ENCODE results near the gene RAB18. TPM values are rescaled to one million over a fixed set of nuclear protein-coding genes. Genes with fewer than 3 reads are reported as not detected.
A peak's percentile ranks its signal among the peaks of the same experiment; 100 is the strongest.

RAB18 gene
- total RNA-seq, 4 donors from 2014 or later = 40.4 to 72.6 (median 56.9) TPM

- intact Hi-C loops (cut with DNase I) = no loop called here
- TF ChIP-seq CTCF (IDR thresholded peaks at IDR 0.05) (no peak), POLR2A (IDR thresholded peaks at IDR 0.05) (no peak)
- Histone ChIP-seq H3K9me3 (no peaks in the 10 kb centered on the region), H3K4me3 (no peak overlapping the region), H3K4me1 (peaks cover 0 to 1% (median 0%) of the 10 kb centered on the region in 3 donors), H3K27me3 (no peaks in the 10 kb centered on the region), H3K27ac (no peak overlapping the region), H3K36me3 (peaks cover 0 to 66% (median 6%) of the 10 kb centered on the region in 3 donors)
- DNase-seq = no peak
Measured at GRCh38 chr10:27536437-27536836, 32.3 kb downstream of the RAB18 start.

GRCh38 chr10:27537166-27537565 is 33.1 kb downstream of the RAB18 start:
- whole genome bisulfite sequencing, 2 donors = 87 to 89% methylated on average over 3 of the region's 3 CpGs
- H3K27ac ChIP-seq = no peak overlapping the region
- H3K4me3 ChIP-seq = no peak overlapping the region
- no peaks in the 10 kb centered on the region for H3K9me3 ChIP-seq
- H3K4me1 ChIP-seq = peaks cover 0 to 9% (median 0%) of the 10 kb centered on the region in 3 donors
- intact Hi-C loops (cut with DNase I) = no loop called here
- TF ChIP-seq POLR2A (IDR thresholded peaks at IDR 0.05) (no peak), CTCF (IDR thresholded peaks at IDR 0.05) (no peak)
- DNase-seq = no peak
- H3K27me3 ChIP-seq = no peaks in the 10 kb centered on the region
- peaks cover 0 to 71% (median 6%) of the 10 kb centered on the region in 3 donors for H3K36me3 ChIP-seq

- DNase-seq = no peak
- no peak overlapping the region for H3K27ac ChIP-seq
- peaks cover 0 to 76% (median 6%) of the 10 kb centered on the region in 3 donors for H3K36me3 ChIP-seq
- intact Hi-C loops (cut with DNase I) = no loop called here
- H3K9me3 ChIP-seq = no peaks in the 10 kb centered on the region
- no peak overlapping the region for H3K4me3 ChIP-seq
- TF ChIP-seq CTCF (IDR thresholded peaks at IDR 0.05) = no peak
- H3K4me1 ChIP-seq = peaks cover 0 to 15% (median 0%) of the 10 kb centered on the region in 3 donors
- no peaks in the 10 kb centered on the region for H3K27me3 ChIP-seq
Measured at GRCh38 chr10:27537787-27538186, 33.7 kb downstream of the RAB18 start.

- intact Hi-C loops (cut with DNase I) = no loop called here
- Histone ChIP-seq H3K36me3 (peaks cover 0 to 73% (median 6%) of the 10 kb centered on the region in 3 donors), H3K9me3 (no peaks in the 10 kb centered on the region), H3K4me3 (no peak overlapping the region), H3K27ac (no peak overlapping the region), H3K27me3 (no peaks in the 10 kb centered on the region), H3K4me1 (peaks cover 0 to 17% (median 0%) of the 10 kb centered on the region in 3 donors)
- no peak for TF ChIP-seq CTCF (IDR thresholded peaks at IDR 0.05)
- no peak for TF ChIP-seq POLR2A (IDR thresholded peaks at IDR 0.05)
- WGBS, 2 donors = 40 to 84% methylated on average over 1 of the region's 1 CpG
- no peak for DNase-seq
Measured at GRCh38 chr10:27540672-27541071, 36.6 kb downstream of the RAB18 start.

- H3K4me1 ChIP-seq = peaks cover 0 to 17% (median 0%) of the 10 kb centered on the region in 3 donors
- 64 to 69% methylated on average over 8 of the region's 8 CpGs for WGBS, 2 donors
- H3K4me3 ChIP-seq = no peak overlapping the region
- H3K27me3 ChIP-seq = no peaks in the 10 kb centered on the region
- intact Hi-C loops (cut with DNase I) = no loop called here
- H3K9me3 ChIP-seq = no peaks in the 10 kb centered on the region
- peak overlapping the region in 1 of 4 donors; percentile 19 for H3K27ac ChIP-seq
- DNase-seq = no peak
- no peak for TF ChIP-seq POLR2A (IDR thresholded peaks at IDR 0.05)
- peaks cover 0 to 65% (median 0%) of the 10 kb centered on the region in 3 donors for H3K36me3 ChIP-seq
Measured at GRCh38 chr10:27541796-27542729, 38.0 kb downstream of the RAB18 start.
